GM12872 (cell line): ENCODE results near the gene CACNA1C.

Experiments used
- CTCF ChIP-seq: IDR thresholded peaks from 3 replicates; pipeline ENCODE4 v1.5.1; 2011; ENCODE audit warnings: low read depth, mild to moderate bottlenecking, low read length, moderate library complexity; ENCODE audit not compliant: insufficient read depth

CACNA1C gene

DNA sequence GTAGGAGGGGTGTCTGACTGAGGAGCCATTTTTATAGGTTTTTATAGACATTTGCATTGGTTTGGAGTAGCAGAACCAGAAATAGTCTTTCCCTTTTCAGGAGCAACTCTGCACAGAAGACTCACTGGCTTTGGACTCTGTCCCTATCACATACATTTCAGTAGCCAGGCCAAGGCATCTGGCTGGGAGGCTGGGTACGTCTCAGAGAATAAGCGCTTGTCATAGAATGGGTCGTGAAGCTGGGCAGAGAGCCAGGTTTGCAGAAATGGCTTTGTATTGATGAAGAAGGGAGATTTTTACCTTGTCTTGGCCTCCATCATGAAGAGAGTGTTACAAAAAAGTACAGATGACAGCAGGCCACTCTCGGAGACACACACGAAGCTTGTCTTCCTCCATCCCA is 98.6 kb downstream of the CACNA1C start:
- TF ChIP-seq CTCF, result no peak

- TF ChIP-seq CTCF, result no peak
These were observed 99.3 kb downstream of the CACNA1C start for GRCh38 chr12:2152134-2152533.

- TF ChIP-seq CTCF, result no peak
These were observed 101.3 kb downstream of the CACNA1C start for GRCh38 chr12:2154050-2154449.

DNA sequence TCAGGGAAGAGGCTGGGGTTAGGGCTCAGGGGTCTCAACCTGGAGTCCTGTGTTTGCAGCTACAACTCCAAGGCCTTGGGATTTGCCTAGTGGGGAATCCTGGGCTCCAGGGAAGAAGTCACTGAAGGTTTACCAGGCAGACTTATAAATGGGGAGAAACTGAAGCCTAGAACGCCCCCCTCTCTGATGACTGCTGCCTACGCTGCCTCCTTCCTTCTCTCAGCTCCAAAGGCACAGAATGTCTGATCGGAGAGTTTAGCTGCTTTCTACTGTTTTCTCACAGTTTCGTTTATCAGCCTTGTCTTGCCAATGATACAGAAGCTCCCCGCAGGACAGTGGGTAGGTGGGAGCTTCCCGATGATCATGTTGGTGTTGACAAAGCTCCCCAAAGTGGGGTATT is 101.7 kb downstream of the CACNA1C start:
- no peak for TF ChIP-seq CTCF

DNA sequence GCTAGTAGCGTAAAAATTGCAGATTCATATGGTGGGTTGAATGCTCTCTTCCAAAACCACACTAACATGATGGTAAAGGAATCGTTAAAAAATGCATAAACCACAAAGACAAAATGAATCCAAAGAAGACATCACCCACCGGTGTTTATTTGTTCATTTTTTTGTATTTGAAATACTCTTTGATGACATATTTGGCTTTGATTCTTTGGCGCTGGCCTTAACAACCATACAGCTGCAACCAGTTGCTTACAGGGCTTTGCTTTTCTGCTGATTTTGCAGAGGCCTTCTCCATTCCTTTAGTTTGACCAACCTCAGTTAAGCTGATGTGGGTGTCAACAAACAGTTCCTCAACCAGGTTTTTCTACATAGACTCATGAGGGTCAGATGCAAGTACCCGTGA is 103.5 kb downstream of the CACNA1C start:
- no peak for TF ChIP-seq CTCF

GRCh38 chr12:2160043-2160442 is 107.3 kb downstream of the CACNA1C start:
- TF ChIP-seq CTCF, result no peak

DNA sequence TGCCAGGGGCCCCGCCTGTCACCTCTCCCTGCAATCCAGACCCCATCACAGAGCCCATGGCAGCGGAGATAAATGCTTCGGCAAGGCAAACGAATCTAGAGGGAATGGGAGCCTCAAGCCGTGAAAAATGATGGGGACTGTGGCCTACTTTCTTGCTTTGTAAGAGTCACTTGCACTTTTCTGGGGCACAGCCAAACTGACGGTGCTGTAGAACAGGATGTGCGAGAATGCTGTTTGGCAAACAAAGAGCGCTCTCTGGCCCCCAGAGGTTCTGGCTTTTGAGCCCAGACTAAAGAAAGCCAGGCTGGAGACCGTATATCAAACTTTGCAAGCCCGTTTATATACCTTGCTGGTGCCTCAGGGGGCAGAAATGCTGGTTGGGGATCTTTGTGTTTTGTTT is 108.7 kb downstream of the CACNA1C start:
- TF ChIP-seq CTCF, result no peak

- TF ChIP-seq CTCF, result no peak
These were observed 110.6 kb downstream of the CACNA1C start for GRCh38 chr12:2163177-2163941.
